ENCODE measurements around the gene XRCC3.
"Not testable (repeated sequence)": the region's sequence is repeated elsewhere in the genome, so short reads cannot be mapped to it uniquely, and the experiment has no call there.

XRCC3 gene

GRCh38 chr14:103657471-103657870 is 57.8 kb downstream of the XRCC3 start:
- DNase-seq, result no peak

GRCh38 chr14:103656756-103657133 is 58.5 kb downstream of the XRCC3 start:
- DNase-seq, result no peak

GRCh38 chr14:103656031-103656755 is 59.1 kb downstream of the XRCC3 start:
- DNase-seq, result no peak

- DNase-seq, result no peak
Observed at GRCh38 chr14:103654619-103655018, 60.6 kb downstream of the XRCC3 start.

GRCh38 chr14:103653805-103654204 is 61.4 kb downstream of the XRCC3 start:
- DNase-seq, result no peak

- not testable (repeated sequence) for DNase-seq
Observed at GRCh38 chr14:103653336-103653735, 61.9 kb downstream of the XRCC3 start.

GRCh38 chr14:103652806-103653205 is 62.4 kb downstream of the XRCC3 start:
- DNase-seq, result no peak

- DNase-seq, result no peak
Observed at GRCh38 chr14:103651585-103651984, 63.7 kb downstream of the XRCC3 start.

GRCh38 chr14:103650213-103650612 is 65.0 kb downstream of the XRCC3 start:
- DNase-seq, result no peak

GRCh38 chr14:103649001-103649400 is 66.2 kb downstream of the XRCC3 start:
- DNase-seq, result no peak

All from CD4-positive, alpha-beta T cell treated with Interleukin-4 for 4 hours (primary cell).